ENCODE results near the gene WAS.

The WAS gene

GRCh38 chrX:48700951-48701653 is 17.5 kb downstream of the WAS start:
- Histone ChIP-seq H3K36me3 (ENCODE audit: insufficient read depth, low read depth, low read length) (peaks cover 60% of the 10 kb centered on the region), H3K9ac (ENCODE audit: low read depth, low read length) (no peak overlapping the region), H3K4me3 (ENCODE audit: low read length) (no peak overlapping the region), H3K9me3 (ENCODE audit: insufficient read depth, low read depth, low read length) (no peaks in the 10 kb centered on the region), H3K27me3 (ENCODE audit: insufficient read depth, low read length) (no peaks in the 10 kb centered on the region), H3K4me1 (ENCODE audit: insufficient read depth, low read length) (peaks cover 10% of the 10 kb centered on the region), H3K27ac (ENCODE audit: low read length) (no peak overlapping the region)

GRCh38 chrX:48702032-48702431 is 18.4 kb downstream of the WAS start:
- Histone ChIP-seq H3K27ac (ENCODE audit: low read length) (no peak overlapping the region), H3K27me3 (ENCODE audit: insufficient read depth, low read length) (no peaks in the 10 kb centered on the region), H3K4me3 (ENCODE audit: low read length) (no peak overlapping the region), H3K9ac (ENCODE audit: low read depth, low read length) (no peak overlapping the region), H3K9me3 (ENCODE audit: insufficient read depth, low read depth, low read length) (no peaks in the 10 kb centered on the region), H3K4me1 (ENCODE audit: insufficient read depth, low read length) (peaks cover 10% of the 10 kb centered on the region), H3K36me3 (ENCODE audit: insufficient read depth, low read depth, low read length) (peaks cover 60% of the 10 kb centered on the region)

- no peaks in the 10 kb centered on the region for H3K27me3 ChIP-seq (ENCODE audit: insufficient read depth, low read length)
- H3K36me3 ChIP-seq (ENCODE audit: insufficient read depth, low read depth, low read length), result peaks cover 60% of the 10 kb centered on the region
- H3K27ac ChIP-seq (ENCODE audit: low read length), result no peak overlapping the region
- no peak overlapping the region for H3K9ac ChIP-seq (ENCODE audit: low read depth, low read length)
- H3K4me3 ChIP-seq (ENCODE audit: low read length), result no peak overlapping the region
- H3K9me3 ChIP-seq (ENCODE audit: insufficient read depth, low read depth, low read length), result no peaks in the 10 kb centered on the region
- peaks cover 8% of the 10 kb centered on the region for H3K4me1 ChIP-seq (ENCODE audit: insufficient read depth, low read length)
These were observed 19.1 kb downstream of the WAS start for GRCh38 chrX:48702716-48703115.

GRCh38 chrX:48703228-48703627 is 19.6 kb downstream of the WAS start:
- no peak overlapping the region for H3K4me3 ChIP-seq (ENCODE audit: low read length)
- H3K27me3 ChIP-seq (ENCODE audit: insufficient read depth, low read length), result no peaks in the 10 kb centered on the region
- H3K36me3 ChIP-seq (ENCODE audit: insufficient read depth, low read depth, low read length), result peaks cover 60% of the 10 kb centered on the region
- peaks cover 4% of the 10 kb centered on the region; the same call in 1 of the 2 replicates for H3K4me1 ChIP-seq (ENCODE audit: insufficient read depth, low read length)
- no peak overlapping the region for H3K9ac ChIP-seq (ENCODE audit: low read depth, low read length)
- no peak overlapping the region for H3K27ac ChIP-seq (ENCODE audit: low read length)
- no peaks in the 10 kb centered on the region for H3K9me3 ChIP-seq (ENCODE audit: insufficient read depth, low read depth, low read length)

- Histone ChIP-seq H3K27ac (ENCODE audit: low read length) (no peak overlapping the region), H3K9ac (ENCODE audit: low read depth, low read length) (no peak overlapping the region), H3K4me1 (ENCODE audit: insufficient read depth, low read length) (peaks cover 3% of the 10 kb centered on the region; the same call in 1 of the 2 replicates), H3K36me3 (ENCODE audit: insufficient read depth, low read depth, low read length) (peaks cover 60% of the 10 kb centered on the region), H3K27me3 (ENCODE audit: insufficient read depth, low read length) (no peaks in the 10 kb centered on the region), H3K9me3 (ENCODE audit: insufficient read depth, low read depth, low read length) (no peaks in the 10 kb centered on the region), H3K4me3 (ENCODE audit: low read length) (no peak overlapping the region)
These were observed 20.3 kb downstream of the WAS start for GRCh38 chrX:48703642-48704481.

- Histone ChIP-seq H3K27me3 (ENCODE audit: insufficient read depth, low read length) (no peaks in the 10 kb centered on the region; the same call in 1 of the 2 replicates), H3K36me3 (ENCODE audit: insufficient read depth, low read depth, low read length) (peaks cover 40% of the 10 kb centered on the region)
These were observed 22.3 kb downstream of the WAS start for GRCh38 chrX:48705871-48706270.

GRCh38 chrX:48709522-48710112 is 26.0 kb downstream of the WAS start:
- H3K36me3 ChIP-seq (ENCODE audit: insufficient read depth, low read depth, low read length), result peaks cover 3% of the 10 kb centered on the region; the same call in 1 of the 2 replicates
- H3K9me3 ChIP-seq (ENCODE audit: insufficient read depth, low read depth, low read length), result no peaks in the 10 kb centered on the region
- no peak overlapping the region for H3K4me3 ChIP-seq (ENCODE audit: low read length)
- no peaks in the 10 kb centered on the region for H3K4me1 ChIP-seq (ENCODE audit: insufficient read depth, low read length)
- H3K27ac ChIP-seq (ENCODE audit: low read length), result no peak overlapping the region
- H3K9ac ChIP-seq (ENCODE audit: low read depth, low read length), result no peak overlapping the region
- H3K27me3 ChIP-seq (ENCODE audit: insufficient read depth, low read length), result peaks cover 15% of the 10 kb centered on the region; the same call in 1 of the 2 replicates

More at GRCh38 chrX:48705871-48706270, 22.3 kb downstream of the WAS start:
- H3K9me3 ChIP-seq (ENCODE audit: insufficient read depth, low read depth, low read length), result no peaks in the 10 kb centered on the region
- no peak overlapping the region for H3K4me3 ChIP-seq (ENCODE audit: low read length)
- H3K4me1 ChIP-seq (ENCODE audit: insufficient read depth, low read length), result no peaks in the 10 kb centered on the region
- no peak overlapping the region for H3K9ac ChIP-seq (ENCODE audit: low read depth, low read length)
- no peak overlapping the region for H3K27ac ChIP-seq (ENCODE audit: low read length)

- Histone ChIP-seq H3K4me3 (ENCODE audit: low read length) (no peak overlapping the region), H3K9me3 (ENCODE audit: insufficient read depth, low read depth, low read length) (no peaks in the 10 kb centered on the region), H3K4me1 (ENCODE audit: insufficient read depth, low read length) (no peaks in the 10 kb centered on the region), H3K27ac (ENCODE audit: low read length) (no peak overlapping the region), H3K9ac (ENCODE audit: low read depth, low read length) (no peak overlapping the region), H3K27me3 (ENCODE audit: insufficient read depth, low read length) (peaks cover 29% of the 10 kb centered on the region; the same call in 1 of the 2 replicates), H3K36me3 (ENCODE audit: insufficient read depth, low read depth, low read length) (no peaks in the 10 kb centered on the region)
These were observed 27.7 kb downstream of the WAS start for GRCh38 chrX:48711162-48711928.

- Histone ChIP-seq H3K9me3 (ENCODE audit: insufficient read depth, low read depth, low read length) (no peaks in the 10 kb centered on the region), H3K36me3 (ENCODE audit: insufficient read depth, low read depth, low read length) (no peaks in the 10 kb centered on the region), H3K27me3 (ENCODE audit: insufficient read depth, low read length) (peaks cover 29% of the 10 kb centered on the region; the same call in 1 of the 2 replicates), H3K4me3 (ENCODE audit: low read length) (no peak overlapping the region), H3K4me1 (ENCODE audit: insufficient read depth, low read length) (no peaks in the 10 kb centered on the region), H3K27ac (ENCODE audit: low read length) (no peak overlapping the region), H3K9ac (ENCODE audit: low read depth, low read length) (no peak overlapping the region)
These were observed 28.4 kb downstream of the WAS start for GRCh38 chrX:48711929-48712505.

- no peaks in the 10 kb centered on the region for H3K4me1 ChIP-seq (ENCODE audit: insufficient read depth, low read length)
- no peak overlapping the region for H3K9ac ChIP-seq (ENCODE audit: low read depth, low read length)
- H3K36me3 ChIP-seq (ENCODE audit: insufficient read depth, low read depth, low read length), result no peaks in the 10 kb centered on the region
- no peaks in the 10 kb centered on the region for H3K9me3 ChIP-seq (ENCODE audit: insufficient read depth, low read depth, low read length)
- H3K4me3 ChIP-seq (ENCODE audit: low read length), result no peak overlapping the region
- H3K27me3 ChIP-seq (ENCODE audit: insufficient read depth, low read length), result peaks cover 29% of the 10 kb centered on the region; the same call in 1 of the 2 replicates
- H3K27ac ChIP-seq (ENCODE audit: low read length), result no peak overlapping the region
These were observed 30.2 kb downstream of the WAS start for GRCh38 chrX:48713847-48714246.

- Histone ChIP-seq H3K4me1 (ENCODE audit: insufficient read depth, low read length) (no peaks in the 10 kb centered on the region), H3K27ac (ENCODE audit: low read length) (no peak overlapping the region), H3K9me3 (ENCODE audit: insufficient read depth, low read depth, low read length) (no peaks in the 10 kb centered on the region), H3K27me3 (ENCODE audit: insufficient read depth, low read length) (peaks cover 29% of the 10 kb centered on the region; the same call in 1 of the 2 replicates), H3K36me3 (ENCODE audit: insufficient read depth, low read depth, low read length) (no peaks in the 10 kb centered on the region), H3K9ac (ENCODE audit: low read depth, low read length) (no peak overlapping the region), H3K4me3 (ENCODE audit: low read length) (no peak overlapping the region)
These were observed 31.0 kb downstream of the WAS start for GRCh38 chrX:48714573-48714972.

Measured in iPS-20b (cell line).